Upper lobe of left lung (tissue), 4 donors: ENCODE results near the gene B3GAT2.

Experiments used
- POLR2A ChIP-seq, 4 donors: fragments of 450-650 bp; IDR thresholded peaks; one replicate each; pipeline ENCODE4 v1.5.1; 2016 to 2017; ENCODE audit warnings: antibody characterized with exemption in 4 of 4, mild to moderate bottlenecking in 2 of 4
- TF ChIP-seq, protein P1 (sequence below), 6 experiments: fragments of 450-650 bp in 4 of 6; fragments of 200-600 bp in 2 of 6; sonication (generic) in 2 of 6; IDR thresholded peaks; one replicate each; pipeline ENCODE4 v1.5.1; 2016 to 2019; ENCODE audit warnings: antibody characterized with exemption in 6 of 6

DNA sequence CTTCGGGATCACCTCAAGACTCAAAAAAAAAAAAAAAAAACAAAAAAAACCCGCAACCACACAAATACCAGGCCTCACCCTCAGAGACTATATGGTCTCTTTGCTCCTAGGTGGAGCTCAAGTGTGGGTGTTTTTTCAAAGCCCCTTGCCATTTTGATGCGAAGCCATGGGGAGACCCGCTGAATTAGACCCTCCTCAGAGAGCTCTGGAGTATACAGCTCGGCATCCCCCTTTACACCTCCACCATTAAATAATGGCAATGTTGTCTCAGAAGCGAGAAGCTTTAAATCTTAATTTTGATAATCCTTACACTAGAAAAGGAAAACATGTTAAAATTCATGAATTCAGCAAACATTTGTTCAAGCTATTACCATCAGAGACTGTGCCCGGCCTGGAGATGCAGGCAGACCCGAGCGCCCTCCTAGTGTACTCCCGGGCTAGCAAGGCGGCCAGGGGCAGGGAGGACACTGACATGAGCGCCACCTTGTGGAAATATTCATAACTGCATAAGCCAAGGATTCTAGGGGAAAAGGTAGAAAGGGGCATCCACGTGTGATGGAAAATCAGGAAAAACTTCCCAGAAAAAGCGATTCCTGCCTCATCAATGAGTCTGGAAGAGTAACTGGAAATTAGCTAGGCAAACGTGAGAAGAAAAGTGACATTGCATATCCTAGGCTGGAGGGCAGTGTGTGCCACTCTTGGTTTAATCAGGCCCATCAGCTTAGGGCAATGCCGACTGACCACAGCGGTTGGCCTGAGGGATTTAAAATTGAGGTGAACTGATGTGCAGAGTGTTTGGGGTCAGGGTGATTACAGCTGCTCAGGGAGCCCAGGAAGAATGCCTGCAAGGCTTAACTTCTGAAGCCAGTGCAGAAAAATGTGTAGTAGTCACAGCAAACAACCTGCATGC lies 72.5 kb downstream of the B3GAT2 start:
- TF ChIP-seq, protein P1, sequence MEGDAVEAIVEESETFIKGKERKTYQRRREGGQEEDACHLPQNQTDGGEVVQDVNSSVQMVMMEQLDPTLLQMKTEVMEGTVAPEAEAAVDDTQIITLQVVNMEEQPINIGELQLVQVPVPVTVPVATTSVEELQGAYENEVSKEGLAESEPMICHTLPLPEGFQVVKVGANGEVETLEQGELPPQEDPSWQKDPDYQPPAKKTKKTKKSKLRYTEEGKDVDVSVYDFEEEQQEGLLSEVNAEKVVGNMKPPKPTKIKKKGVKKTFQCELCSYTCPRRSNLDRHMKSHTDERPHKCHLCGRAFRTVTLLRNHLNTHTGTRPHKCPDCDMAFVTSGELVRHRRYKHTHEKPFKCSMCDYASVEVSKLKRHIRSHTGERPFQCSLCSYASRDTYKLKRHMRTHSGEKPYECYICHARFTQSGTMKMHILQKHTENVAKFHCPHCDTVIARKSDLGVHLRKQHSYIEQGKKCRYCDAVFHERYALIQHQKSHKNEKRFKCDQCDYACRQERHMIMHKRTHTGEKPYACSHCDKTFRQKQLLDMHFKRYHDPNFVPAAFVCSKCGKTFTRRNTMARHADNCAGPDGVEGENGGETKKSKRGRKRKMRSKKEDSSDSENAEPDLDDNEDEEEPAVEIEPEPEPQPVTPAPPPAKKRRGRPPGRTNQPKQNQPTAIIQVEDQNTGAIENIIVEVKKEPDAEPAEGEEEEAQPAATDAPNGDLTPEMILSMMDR (IDR thresholded peaks at IDR 0.05): peak; percentile 78 to 92 (median 84)
- no peak for TF ChIP-seq POLR2A (IDR thresholded peaks at IDR 0.05)
